ENCODE data around the gene POLR2C.

POLR2C gene

DNA sequence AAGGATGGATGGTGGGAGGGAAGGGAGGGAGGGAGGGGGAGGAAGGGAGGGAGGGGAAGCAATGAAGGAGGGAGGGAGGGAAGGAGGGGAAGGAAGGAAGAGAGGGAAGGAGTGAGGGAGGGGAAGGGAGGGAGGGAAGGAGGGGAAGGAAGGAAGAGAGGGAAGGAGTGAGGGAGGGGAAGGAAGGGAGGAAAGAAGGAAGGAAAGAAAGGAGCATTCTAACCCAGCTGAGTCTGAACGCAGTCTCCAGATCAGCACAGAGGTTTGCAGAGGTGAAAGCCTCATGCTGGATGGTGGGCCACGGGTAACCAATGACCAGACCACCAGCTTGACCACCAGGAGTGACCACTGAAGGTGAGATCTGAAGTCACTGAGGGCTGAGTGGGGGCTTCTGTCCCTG is 39.3 kb upstream of the POLR2C start:
- in situ Hi-C loops (cut with HindIII; ENCODE audit: low sequenced_read_pairs), result no loop called here
- no peak overlapping the region for H3K4me3 ChIP-seq (ENCODE audit: low read depth, low read length)
- DNase-seq (ENCODE audit: low read depth, low spot score), result no peak
- TF ChIP-seq CTCF (IDR thresholded peaks at IDR 0.05; ENCODE audit: low read depth, low read length), result no peak

GRCh38 chr16:57424583-57424982 is 37.9 kb upstream of the POLR2C start:
- H3K4me3 ChIP-seq (ENCODE audit: low read depth, low read length), result no peak overlapping the region
- in situ Hi-C loops (cut with HindIII; ENCODE audit: low sequenced_read_pairs), result no loop called here
- no peak for DNase-seq (ENCODE audit: low read depth, low spot score)
- TF ChIP-seq CTCF (IDR thresholded peaks at IDR 0.05; ENCODE audit: low read depth, low read length), result no peak

DNA sequence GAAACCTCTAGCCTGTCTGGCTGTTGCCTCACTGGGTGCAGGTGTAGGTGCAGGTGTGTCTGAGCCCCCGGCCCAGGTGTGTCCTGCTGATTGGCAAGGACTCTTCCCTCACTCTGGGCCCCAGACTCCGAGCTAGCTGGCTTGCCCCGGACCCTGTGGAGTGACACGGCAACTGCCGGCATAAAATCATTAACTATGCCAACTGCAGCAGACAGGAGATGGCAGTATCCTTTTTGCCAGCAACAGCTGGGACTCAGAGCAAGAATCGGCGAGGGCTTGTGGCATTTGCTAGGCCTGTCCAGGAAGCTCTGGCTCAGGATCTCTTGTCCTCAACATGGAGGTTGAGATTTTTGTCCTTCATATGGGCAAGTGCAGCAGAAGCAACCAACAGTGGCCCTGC is 36.1 kb upstream of the POLR2C start:
- TF ChIP-seq CTCF (IDR thresholded peaks at IDR 0.05; ENCODE audit: low read depth, low read length), result no peak

DNA sequence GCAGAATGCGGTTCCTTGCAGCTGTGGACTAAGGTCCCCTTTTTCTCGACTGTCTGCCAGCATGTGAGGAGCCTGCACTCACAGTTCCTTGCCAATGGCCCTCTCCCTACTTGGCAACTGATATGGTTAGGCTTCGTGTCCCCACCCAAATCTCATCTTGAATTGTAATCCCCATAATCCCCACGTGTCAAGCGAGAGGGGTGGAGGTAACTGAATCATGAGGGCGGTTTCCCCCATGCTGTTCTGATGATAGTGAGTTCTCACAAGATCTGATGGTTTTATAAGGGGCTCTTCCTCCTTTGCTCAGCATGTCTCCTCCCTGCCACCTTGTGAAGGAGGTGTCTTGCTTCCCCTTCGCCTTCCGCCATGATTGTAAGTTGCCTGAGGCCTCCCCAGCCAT is 35.2 kb upstream of the POLR2C start:
- no peak for TF ChIP-seq CTCF (IDR thresholded peaks at IDR 0.05; ENCODE audit: low read depth, low read length)
- DNase-seq (ENCODE audit: low read depth, low spot score), result no peak
- in situ Hi-C loops (cut with HindIII; ENCODE audit: low sequenced_read_pairs), result no loop called here
- H3K4me3 ChIP-seq (ENCODE audit: low read depth, low read length), result no peak overlapping the region

More for the DNA sequence above, 36.1 kb upstream of the POLR2C start:
- in situ Hi-C loops (cut with HindIII; ENCODE audit: low sequenced_read_pairs), result no loop called here
- DNase-seq (ENCODE audit: low read depth, low spot score), result no peak
- no peak overlapping the region for H3K4me3 ChIP-seq (ENCODE audit: low read depth, low read length)

DNA sequence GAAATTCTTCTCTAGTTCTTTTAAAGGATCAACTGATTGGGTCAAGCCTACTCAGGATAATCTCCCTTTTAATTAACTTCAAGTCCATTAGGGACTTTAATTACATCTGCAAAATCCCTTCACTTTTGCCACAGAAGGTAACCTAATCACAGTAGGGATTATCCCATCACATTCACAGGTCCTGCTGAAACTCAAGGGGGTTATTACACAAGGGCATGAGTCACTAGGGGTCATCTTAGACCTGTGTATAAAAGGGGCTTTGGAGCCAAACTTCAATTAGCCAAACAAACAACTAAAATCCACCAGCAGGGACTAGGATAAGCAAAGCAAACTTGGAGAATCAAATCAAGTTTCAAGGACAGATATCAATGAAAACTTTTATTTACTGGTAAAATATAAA is 34.7 kb upstream of the POLR2C start:
- in situ Hi-C loops (cut with HindIII; ENCODE audit: low sequenced_read_pairs), result no loop called here
- DNase-seq (ENCODE audit: low read depth, low spot score), result no peak
- H3K4me3 ChIP-seq (ENCODE audit: low read depth, low read length), result no peak overlapping the region
- no peak for TF ChIP-seq CTCF (IDR thresholded peaks at IDR 0.05; ENCODE audit: low read depth, low read length)

GRCh38 chr16:57430955-57431354 is 31.5 kb upstream of the POLR2C start:
- no peak for DNase-seq (ENCODE audit: low read depth, low spot score)
- no peak overlapping the region for H3K4me3 ChIP-seq (ENCODE audit: low read depth, low read length)
- no peak for TF ChIP-seq CTCF (IDR thresholded peaks at IDR 0.05; ENCODE audit: low read depth, low read length)
- in situ Hi-C loops (cut with HindIII; ENCODE audit: low sequenced_read_pairs), result no loop called here

- no peak overlapping the region for H3K4me3 ChIP-seq (ENCODE audit: low read depth, low read length)
- TF ChIP-seq CTCF (IDR thresholded peaks at IDR 0.05; ENCODE audit: low read depth, low read length), result no peak
- in situ Hi-C loops (cut with HindIII; ENCODE audit: low sequenced_read_pairs), result no loop called here
- DNase-seq (ENCODE audit: low read depth, low spot score), result no peak
Observed at GRCh38 chr16:57432505-57432904, 30.0 kb upstream of the POLR2C start.
